HepG2 (cell line): ENCODE data around the gene SH2D7. TPM values are rescaled to one million over a fixed set of nuclear protein-coding genes. Genes with fewer than 3 reads are reported as not detected.

ENCODE experiments used
- ATAC-seq: fragments of 200-7000 bp; cut with Tn5 transposase; 3 replicates; pipeline ENCODE4 v1.9.1; 2020; ENCODE audit warnings: mild to moderate bottlenecking, moderate library complexity
- BruUV-seq: library from RNA; stranded (reverse); fragments of 400-500 nt; replicated peaks from 2 replicates; lab custom pipeline; 2021; lab: Mats Ljungman, UMichigan
- CTCF ChIA-PET: fragments of 300-600 bp; formaldehyde crosslinking; extraction: SDS; loops from one replicate; lab custom pipeline; 2021; ENCODE audit warnings: low total read pairs, inconsistent platforms, low intra/inter-chr PET ratio; lab: Yijun Ruan, JAX
- POLR2A ChIA-PET: fragments of 350-600 bp; sonication (Branson Sonifier 250); formaldehyde crosslinking; loops from one replicate; lab custom pipeline; 2020; ENCODE audit warnings: antibody characterized with exemption, inconsistent platforms; lab: Yijun Ruan, JAX
- DNase-seq: peaks from one replicate; pipeline ENCODE4 v3.0.0-alpha.2; 2015; ENCODE audit warnings: low spot score
- FAIRE-seq: peaks from 3 replicates; lab custom pipeline; 2011; peaks lifted over from hg19 to GRCh38; lab: Jason Lieb, UNC
- H2AFZ ChIP-seq: one replicate; pipeline ENCODE4 v1.6.1; 2011; ENCODE audit warnings: low read length, inconsistent platforms
- H3K27ac ChIP-seq: fragments of 300-600 bp; 3 replicates; pipeline ENCODE4 v1.8.0; 2011; ENCODE audit warnings: mixed run types, mild to moderate bottlenecking, mixed read lengths, low read length, inconsistent platforms; ENCODE audit not compliant: insufficient read depth; ENCODE audit errors: extremely low read length
- H3K27me3 ChIP-seq, 2 experiments: fragments of 200-600 bp in 1 of 2; 2 replicates in 1 of 2; 3 replicates in 1 of 2; pipeline versions ENCODE4 v1.6.0 to v1.8.0; 2011; ENCODE audit warnings: low read length in 2 of 2, mild to moderate bottlenecking in 2 of 2, moderate library complexity in 2 of 2, inconsistent platforms in 1 of 2; ENCODE audit not compliant: insufficient read depth in 2 of 2, control insufficient read depth in 1 of 2
- H3K36me3 ChIP-seq, 2 experiments: fragments of 200-600 bp in 1 of 2; replicated peaks in 1 of 2; 2 replicates in 1 of 2; 3 replicates in 1 of 2; pipeline versions ENCODE4 v1.5.1 to v1.8.0; 2011; ENCODE audit warnings: low read length in 2 of 2, inconsistent platforms in 1 of 2; ENCODE audit not compliant: insufficient read depth in 2 of 2, control insufficient read depth in 1 of 2
- H3K4me1 ChIP-seq: 2 replicates; pipeline ENCODE4 v1.5.1; 2012; ENCODE audit warnings: low read length, inconsistent platforms; ENCODE audit not compliant: insufficient read depth
- H3K4me2 ChIP-seq: 2 replicates; pipeline ENCODE4 v1.6.0; 2011; ENCODE audit warnings: low read depth, low read length, inconsistent platforms
- H3K4me3 ChIP-seq, 3 experiments: fragments of 200-600 bp in 1 of 3; sonication (generic), shearing (Covaris generic) in 1 of 3; replicated peaks in 1 of 3; 2 replicates each; pipeline ENCODE4 v1.5.1; 2011 to 2016; ENCODE audit warnings: low read length in 3 of 3, inconsistent platforms in 2 of 3, low read depth in 2 of 3, mild to moderate bottlenecking in 2 of 3, control low read depth in 1 of 3, mixed read lengths in 1 of 3; ENCODE audit not compliant: insufficient read depth in 1 of 3
- H3K79me2 ChIP-seq: one replicate; pipeline ENCODE4 v1.6.1; 2011; ENCODE audit warnings: low read length, inconsistent platforms; ENCODE audit not compliant: insufficient read depth
- H3K9ac ChIP-seq: 2 replicates; pipeline ENCODE4 v1.6.0; 2011; ENCODE audit warnings: mild to moderate bottlenecking, low read depth, low read length, inconsistent platforms; ENCODE audit not compliant: insufficient read depth
- H3K9me3 ChIP-seq: 2 replicates; pipeline ENCODE4 v1.5.1; 2012; ENCODE audit warnings: mild to moderate bottlenecking, low read length
- H4K20me1 ChIP-seq: 2 replicates; pipeline ENCODE4 v1.6.0; 2011; ENCODE audit warnings: inconsistent platforms, mild to moderate bottlenecking, low read length, moderate library complexity; ENCODE audit not compliant: insufficient read depth
- CCAR2 ChIP-seq: fragments of 200-400 bp; formaldehyde crosslinking; optimal IDR thresholded peaks from 2 replicates; pipeline ENCODE3; 2018; ENCODE audit warnings: low read depth, mild to moderate bottlenecking, low read length, moderate library complexity
- DMAP1 ChIP-seq: IDR thresholded peaks from 2 replicates; pipeline ENCODE4 v1.6.1; 2016
- GTF3A ChIP-seq: sonication (generic); formaldehyde crosslinking; conservative IDR thresholded peaks from 2 replicates; pipeline ENCODE4 v1.4.0; 2020; ENCODE audit warnings: mild to moderate bottlenecking, missing genetic modification reagents
- MIER3 ChIP-seq: IDR thresholded peaks from 2 replicates; pipeline ENCODE4 v1.6.1; 2016; ENCODE audit warnings: missing compliant biosample characterization, borderline replicate concordance
- NR2F1 ChIP-seq, 2 experiments: fragments of 450-650 bp in 1 of 2; formaldehyde crosslinking in 1 of 2; IDR thresholded peaks; 2 replicates each; pipeline versions ENCODE4 v1.5.0 to v1.6.1; 2016 to 2020; ENCODE audit warnings: mild to moderate bottlenecking in 1 of 2, missing compliant biosample characterization in 1 of 2, missing genetic modification reagents in 1 of 2, moderate library complexity in 1 of 2
- REL ChIP-seq: sonication (generic); formaldehyde crosslinking; conservative IDR thresholded peaks from 2 replicates; pipeline ENCODE4 v1.8.0; 2022; ENCODE audit warnings: mild to moderate bottlenecking, missing genetic modification reagents, moderate library complexity
- RFX5 ChIP-seq: IDR thresholded peaks from 2 replicates; pipeline ENCODE4 v1.6.1; 2011; ENCODE audit warnings: low read depth, low read length, improper control_type of control experiment
- ZNF34 ChIP-seq: sonication (generic); formaldehyde crosslinking; IDR thresholded peaks from 2 replicates; pipeline ENCODE4 v1.4.0; 2020; ENCODE audit warnings: mild to moderate bottlenecking, missing genetic modification reagents, borderline replicate concordance
- ZNF589 ChIP-seq: sonication (generic); formaldehyde crosslinking; conservative IDR thresholded peaks from 2 replicates; pipeline ENCODE4 v1.8.0; 2022; ENCODE audit warnings: mild to moderate bottlenecking, moderate library complexity, missing genetic modification reagents
- ZNF619 ChIP-seq: sonication (generic); formaldehyde crosslinking; IDR thresholded peaks from 2 replicates; pipeline ENCODE4 v1.4.0; 2020; ENCODE audit warnings: mild to moderate bottlenecking, missing genetic modification reagents
- ZZZ3 ChIP-seq: sonication (generic); formaldehyde crosslinking; IDR thresholded peaks from 2 replicates; pipeline ENCODE4 v1.4.0; 2020; ENCODE audit warnings: missing genetic modification reagents, mild to moderate bottlenecking, borderline replicate concordance
- WGBS: methylation state at CpG from one replicate; pipeline ENCODE4 v1.1.6; 2017; ENCODE audit warnings: low lambda C conversion rate; 5-methylcytosine and 5-hydroxymethylcytosine counted together
- in situ Hi-C: cut with HindIII; loops from 2 replicates; pipeline ENCODE4 v1.10.0; 2017; ENCODE audit warnings: low pct_unique_long_range_greater_than_20kb; ENCODE audit not compliant: extremely low pct_ligation_motif_present
- intact Hi-C: fragments of 100-400 bp; cut with micrococcal nuclease; formaldehyde crosslinking; loops from one replicate; pipeline ENCODE4 v1.10.0; 2022; ENCODE audit not compliant: unreplicated experiment
- polyA plus RNA-seq, 8 experiments: library from polyadenylated mRNA; depleted of rRNA in 3 of 8; stranded (reverse) in 7 of 8; unstranded in 1 of 8; fragments of >200 nt; fragmentation: Illumina TruSeq in 4 of 8; extraction: Trizol in 4 of 8; gene quantifications; 2 replicates each; pipeline versions ENCODE4 v1.2.1 to v1.2.3, GENCODE V29; 2011 to 2016; ENCODE audit warnings: low read depth in 4 of 8, missing spikeins in 1 of 8, mixed read lengths in 1 of 8; ENCODE audit not compliant: insufficient read depth in 1 of 8
- total RNA-seq, 5 experiments: library from RNA; depleted of rRNA; stranded (reverse); fragments of >200 nt; fragmentation: Illumina TruSeq; extraction: Trizol; gene quantifications; 2 replicates each; pipeline ENCODE4 v1.2.3, GENCODE V29; 2016; ENCODE audit warnings: low read depth in 1 of 5
- TF ChIP-seq, protein P1 (sequence below): sonication (generic); formaldehyde crosslinking; IDR thresholded peaks from 2 replicates; pipeline ENCODE4 v1.5.1; 2020; ENCODE audit warnings: mild to moderate bottlenecking, missing genetic modification reagents
- TF ChIP-seq, protein P2 (sequence below): sonication (generic); formaldehyde crosslinking; IDR thresholded peaks from 2 replicates; pipeline ENCODE4 v1.4.0; 2020; ENCODE audit warnings: missing genetic modification reagents, borderline replicate concordance
- TF ChIP-seq, protein P3 (sequence below): sonication (generic); formaldehyde crosslinking; IDR thresholded peaks from 2 replicates; pipeline ENCODE4 v1.4.0; 2020; ENCODE audit warnings: missing genetic modification reagents
- TF ChIP-seq, protein P4 (sequence below): sonication (generic); formaldehyde crosslinking; IDR thresholded peaks from 2 replicates; pipeline ENCODE4 v1.4.0; 2020; ENCODE audit warnings: missing genetic modification reagents; ENCODE audit errors: not compliant biosample characterization
- TF ChIP-seq, protein P5 (sequence below): sonication (generic); formaldehyde crosslinking; IDR thresholded peaks from 2 replicates; pipeline ENCODE4 v1.4.0; 2020; ENCODE audit warnings: missing genetic modification reagents

The SH2D7 gene
- total and polyA plus RNA-seq, 2 of the 13 experiments (the other 11 are each of a cell fraction or from before 2014, with no cell fraction given) = not detected

DNA sequence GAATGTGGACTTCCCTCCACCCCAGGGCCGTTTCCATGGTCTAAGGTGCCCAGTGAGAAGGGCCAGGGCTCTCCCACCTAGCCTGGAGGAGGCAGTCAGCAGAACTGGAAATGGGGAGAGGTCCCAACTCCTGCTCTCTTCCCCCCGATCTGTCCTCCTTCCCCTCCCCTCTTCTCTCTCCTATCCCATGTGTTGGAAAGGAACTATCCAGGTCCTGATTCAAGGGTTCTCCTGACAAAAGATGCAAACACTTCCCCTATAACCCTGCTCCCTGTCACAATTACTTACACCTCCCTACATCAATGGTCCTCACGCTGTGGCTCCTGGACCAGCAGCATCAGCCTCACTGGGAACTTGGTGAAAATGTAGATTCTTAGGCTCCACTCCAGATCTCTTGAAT lies 32.9 kb downstream of the SH2D7 start:
- DNase-seq = no peak
- CTCF ChIA-PET = no interaction called here
- Histone ChIP-seq H4K20me1 (no peaks in the 10 kb centered on the region), H3K27me3 (peaks cover 4 to 10% of the 10 kb centered on the region in 2 experiments; a peak in 2 of 5 replicates), H3K4me1 (peaks cover 29% of the 10 kb centered on the region), H3K4me3 (no peak overlapping the region), H3K27ac (no peak overlapping the region), H3K79me2 (no peaks in the 10 kb centered on the region), H3K4me2 (no peak overlapping the region), H3K9me3 (no peaks in the 10 kb centered on the region), H3K36me3 (no peaks in the 10 kb centered on the region), H3K9ac (no peak overlapping the region), H2AFZ (no peak overlapping the region)
- 52% methylated on average over 2 of the region's 3 CpGs for WGBS
- no peak for ATAC-seq
- no peak for FAIRE-seq
- in situ Hi-C loops = no loop called here
- POLR2A ChIA-PET = no interaction called here
- intact Hi-C loops = no loop called here
- BruUV-seq = no TSS peak
- no peak for TF ChIP-seq DMAP1 (CRISPR knock-in tag)
- TF ChIP-seq, protein P1, sequence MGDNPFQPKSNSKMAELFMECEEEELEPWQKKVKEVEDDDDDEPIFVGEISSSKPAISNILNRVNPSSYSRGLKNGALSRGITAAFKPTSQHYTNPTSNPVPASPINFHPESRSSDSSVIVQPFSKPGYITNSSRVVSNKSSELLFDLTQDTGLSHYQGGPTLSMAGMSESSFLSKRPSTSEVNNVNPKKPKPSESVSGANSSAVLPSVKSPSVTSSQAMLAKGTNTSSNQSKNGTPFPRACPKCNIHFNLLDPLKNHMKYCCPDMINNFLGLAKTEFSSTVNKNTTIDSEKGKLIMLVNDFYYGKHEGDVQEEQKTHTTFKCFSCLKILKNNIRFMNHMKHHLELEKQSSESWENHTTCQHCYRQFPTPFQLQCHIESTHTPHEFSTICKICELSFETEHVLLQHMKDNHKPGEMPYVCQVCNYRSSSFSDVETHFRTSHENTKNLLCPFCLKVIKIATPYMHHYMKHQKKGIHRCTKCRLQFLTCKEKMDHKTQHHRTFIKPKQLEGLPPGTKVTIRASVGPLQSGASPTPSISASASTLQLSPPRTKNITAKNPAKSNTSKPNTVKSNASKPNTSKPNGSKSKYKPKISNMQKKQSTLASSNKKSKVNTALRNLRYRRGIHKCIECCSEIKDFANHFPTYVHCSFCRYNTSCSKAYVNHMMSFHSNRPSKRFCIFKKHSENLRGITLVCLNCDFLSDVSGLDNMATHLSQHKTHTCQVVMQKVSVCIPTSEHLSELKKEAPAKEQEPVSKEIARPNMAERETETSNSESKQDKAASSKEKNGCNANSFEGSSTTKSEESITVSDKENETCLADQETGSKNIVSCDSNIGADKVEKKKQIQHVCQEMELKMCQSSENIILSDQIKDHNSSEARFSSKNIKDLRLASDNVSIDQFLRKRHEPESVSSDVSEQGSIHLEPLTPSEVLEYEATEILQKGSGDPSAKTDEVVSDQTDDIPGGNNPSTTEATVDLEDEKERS (CRISPR knock-in tag) = no peak
- no peak for TF ChIP-seq ZNF34
- TF ChIP-seq MIER3 (CRISPR knock-in tag) = no peak
- TF ChIP-seq, protein P2, sequence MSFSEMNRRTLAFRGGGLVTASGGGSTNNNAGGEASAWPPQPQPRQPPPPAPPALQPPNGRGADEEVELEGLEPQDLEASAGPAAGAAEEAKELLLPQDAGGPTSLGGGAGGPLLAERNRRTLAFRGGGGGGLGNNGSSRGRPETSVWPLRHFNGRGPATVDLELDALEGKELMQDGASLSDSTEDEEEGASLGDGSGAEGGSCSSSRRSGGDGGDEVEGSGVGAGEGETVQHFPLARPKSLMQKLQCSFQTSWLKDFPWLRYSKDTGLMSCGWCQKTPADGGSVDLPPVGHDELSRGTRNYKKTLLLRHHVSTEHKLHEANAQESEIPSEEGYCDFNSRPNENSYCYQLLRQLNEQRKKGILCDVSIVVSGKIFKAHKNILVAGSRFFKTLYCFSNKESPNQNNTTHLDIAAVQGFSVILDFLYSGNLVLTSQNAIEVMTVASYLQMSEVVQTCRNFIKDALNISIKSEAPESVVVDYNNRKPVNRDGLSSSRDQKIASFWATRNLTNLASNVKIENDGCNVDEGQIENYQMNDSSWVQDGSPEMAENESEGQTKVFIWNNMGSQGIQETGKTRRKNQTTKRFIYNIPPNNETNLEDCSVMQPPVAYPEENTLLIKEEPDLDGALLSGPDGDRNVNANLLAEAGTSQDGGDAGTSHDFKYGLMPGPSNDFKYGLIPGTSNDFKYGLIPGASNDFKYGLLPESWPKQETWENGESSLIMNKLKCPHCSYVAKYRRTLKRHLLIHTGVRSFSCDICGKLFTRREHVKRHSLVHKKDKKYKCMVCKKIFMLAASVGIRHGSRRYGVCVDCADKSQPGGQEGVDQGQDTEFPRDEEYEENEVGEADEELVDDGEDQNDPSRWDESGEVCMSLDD (CRISPR knock-in tag) = no peak
- TF ChIP-seq ZNF589 (CRISPR knock-in tag) = no peak
- no peak for TF ChIP-seq ZNF619 (CRISPR knock-in tag)
- TF ChIP-seq, protein P3, sequence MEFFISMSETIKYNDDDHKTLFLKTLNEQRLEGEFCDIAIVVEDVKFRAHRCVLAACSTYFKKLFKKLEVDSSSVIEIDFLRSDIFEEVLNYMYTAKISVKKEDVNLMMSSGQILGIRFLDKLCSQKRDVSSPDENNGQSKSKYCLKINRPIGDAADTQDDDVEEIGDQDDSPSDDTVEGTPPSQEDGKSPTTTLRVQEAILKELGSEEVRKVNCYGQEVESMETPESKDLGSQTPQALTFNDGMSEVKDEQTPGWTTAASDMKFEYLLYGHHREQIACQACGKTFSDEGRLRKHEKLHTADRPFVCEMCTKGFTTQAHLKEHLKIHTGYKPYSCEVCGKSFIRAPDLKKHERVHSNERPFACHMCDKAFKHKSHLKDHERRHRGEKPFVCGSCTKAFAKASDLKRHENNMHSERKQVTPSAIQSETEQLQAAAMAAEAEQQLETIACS (CRISPR knock-in tag) = no peak
- TF ChIP-seq, protein P4, sequence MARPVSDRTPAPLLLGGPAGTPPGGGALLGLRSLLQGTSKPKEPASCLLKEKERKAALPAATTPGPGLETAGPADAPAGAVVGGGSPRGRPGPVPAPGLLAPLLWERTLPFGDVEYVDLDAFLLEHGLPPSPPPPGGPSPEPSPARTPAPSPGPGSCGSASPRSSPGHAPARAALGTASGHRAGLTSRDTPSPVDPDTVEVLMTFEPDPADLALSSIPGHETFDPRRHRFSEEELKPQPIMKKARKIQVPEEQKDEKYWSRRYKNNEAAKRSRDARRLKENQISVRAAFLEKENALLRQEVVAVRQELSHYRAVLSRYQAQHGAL (CRISPR knock-in tag) = no peak
- TF ChIP-seq GTF3A (CRISPR knock-in tag) = no peak
- TF ChIP-seq RFX5 = no peak
- TF ChIP-seq CCAR2 = no peak
- no peak for TF ChIP-seq ZZZ3 (CRISPR knock-in tag)
- no peak for TF ChIP-seq REL (CRISPR knock-in tag)
- TF ChIP-seq, protein P5, sequence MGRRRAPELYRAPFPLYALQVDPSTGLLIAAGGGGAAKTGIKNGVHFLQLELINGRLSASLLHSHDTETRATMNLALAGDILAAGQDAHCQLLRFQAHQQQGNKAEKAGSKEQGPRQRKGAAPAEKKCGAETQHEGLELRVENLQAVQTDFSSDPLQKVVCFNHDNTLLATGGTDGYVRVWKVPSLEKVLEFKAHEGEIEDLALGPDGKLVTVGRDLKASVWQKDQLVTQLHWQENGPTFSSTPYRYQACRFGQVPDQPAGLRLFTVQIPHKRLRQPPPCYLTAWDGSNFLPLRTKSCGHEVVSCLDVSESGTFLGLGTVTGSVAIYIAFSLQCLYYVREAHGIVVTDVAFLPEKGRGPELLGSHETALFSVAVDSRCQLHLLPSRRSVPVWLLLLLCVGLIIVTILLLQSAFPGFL (CRISPR knock-in tag) = no peak
- TF ChIP-seq NR2F1 (CRISPR knock-in tag; IDR thresholded peaks at IDR 0.05) = no peak
